HCT116 (cell line): ENCODE results near the gene CLEC4G. TPM values are rescaled to one million over a fixed set of nuclear protein-coding genes. Genes with fewer than 3 reads are reported as not detected.

Source experiments
- ATAC-seq: fragments of 200-7000 bp; cut with Tn5 transposase; 2 replicates; pipeline ENCODE4 v1.9.1; 2020; ENCODE audit warnings: mild to moderate bottlenecking, moderate library complexity
- BruUV-seq: library from RNA; stranded (reverse); fragments of 400-500 nt; replicated peaks from 2 replicates; lab custom pipeline; 2021; lab: Mats Ljungman, UMichigan
- CTCF ChIA-PET: fragments of 300-600 bp; sonication (Branson Sonifier 250); formaldehyde crosslinking; loops from one replicate; lab custom pipeline; 2021; ENCODE audit warnings: antibody characterized with exemption; lab: Charles Lee
- POLR2A ChIA-PET: fragments of 300-600, 350-600 bp; sonication (Branson Sonifier 250); formaldehyde crosslinking; loops from one replicate; lab custom pipeline; 2021; ENCODE audit warnings: antibody characterized with exemption; lab: Charles Lee
- RAD21 ChIA-PET, 2 experiments: fragments of 300-600 bp; sonication (Branson Sonifier 250); formaldehyde crosslinking; loops; one replicate each; lab custom pipeline; 2023; ENCODE audit warnings: low total read pairs in 2 of 2; ENCODE audit not compliant: uncharacterized antibody in 2 of 2, unreplicated experiment in 2 of 2, low non-redundant PET in 1 of 2; lab: Charles Lee
- DNase-seq: peaks from one replicate; pipeline ENCODE4 v3.0.0-alpha.2; 2010; ENCODE audit warnings: low read depth, low spot score
- H2AFZ ChIP-seq: fragments of 200-600 bp; shearing (Covaris generic), sonication (generic); 2 replicates; pipeline ENCODE4 v1.6.1; 2017; ENCODE audit warnings: low read depth, mixed run types, mixed read lengths, antibody characterized with exemption, low read length; ENCODE audit not compliant: poor library complexity, severe bottlenecking
- H3K27ac ChIP-seq: 2 replicates; pipeline ENCODE4 v1.5.1; 2012; ENCODE audit warnings: low read depth, low read length
- H3K27me3 ChIP-seq: fragments of 200-600 bp; sonication (generic); 2 replicates; pipeline ENCODE4 v1.6.1; 2016; ENCODE audit warnings: mixed run types, low read length, mixed read lengths; ENCODE audit not compliant: insufficient read depth
- H3K36me3 ChIP-seq, 2 experiments: fragments of 200-500 bp in 1 of 2; fragments of 200-600 bp in 1 of 2; sonication (Bioruptor generic) in 1 of 2; sonication (generic) in 1 of 2; 2 replicates each; pipeline versions ENCODE4 v1.5.1 to v1.6.1; 2014 to 2016; ENCODE audit warnings: low read length in 2 of 2, inconsistent platforms in 1 of 2, mixed read lengths in 1 of 2, mixed run types in 1 of 2; ENCODE audit not compliant: insufficient read depth in 2 of 2, control insufficient read depth in 1 of 2
- H3K4me1 ChIP-seq, 2 experiments: fragments of 200-600 bp in 1 of 2; sonication (generic) in 1 of 2; 2 replicates each; pipeline versions ENCODE4 v1.5.1 to v1.6.1; 2012 to 2017; ENCODE audit warnings: low read length in 2 of 2, inconsistent platforms in 1 of 2, mild to moderate bottlenecking in 1 of 2, mixed read lengths in 1 of 2, mixed run types in 1 of 2, moderate library complexity in 1 of 2; ENCODE audit not compliant: insufficient read depth in 2 of 2, control insufficient read depth in 1 of 2
- H3K4me2 ChIP-seq: fragments of 200-600 bp; sonication (generic); 2 replicates; pipeline ENCODE4 v1.6.1; 2017; ENCODE audit warnings: mixed run types, low read length, mixed read lengths
- H3K4me3 ChIP-seq, 2 experiments: fragments of 200-600 bp in 1 of 2; sonication (generic) in 1 of 2; replicated peaks in 1 of 2; 2 replicates each; pipeline ENCODE4 v1.5.1; 2011 to 2016; ENCODE audit warnings: low read length in 2 of 2, control low read depth in 1 of 2, low read depth in 1 of 2, mild to moderate bottlenecking in 1 of 2, mixed read lengths in 1 of 2, mixed run types in 1 of 2
- H3K79me2 ChIP-seq: fragments of 200-600 bp; sonication (generic); 2 replicates; pipeline ENCODE4 v1.6.1; 2017; ENCODE audit warnings: mild to moderate bottlenecking, mixed run types, low read length, moderate library complexity, mixed read lengths; ENCODE audit not compliant: insufficient read depth
- H3K9ac ChIP-seq: fragments of 200-600 bp; sonication (generic); 2 replicates; pipeline ENCODE4 v1.6.1; 2016; ENCODE audit warnings: low read length, mixed read lengths
- H3K9me2 ChIP-seq: fragments of 200-600 bp; sonication (generic), shearing (Covaris generic); 2 replicates; pipeline ENCODE4 v1.6.1; 2017; ENCODE audit warnings: mixed run types, mild to moderate bottlenecking, moderate library complexity; ENCODE audit not compliant: insufficient read depth
- H3K9me3 ChIP-seq, 2 experiments: fragments of 200-500 bp in 1 of 2; fragments of 200-600 bp in 1 of 2; sonication (Bioruptor generic) in 1 of 2; sonication (generic) in 1 of 2; 2 replicates each; pipeline ENCODE4 v1.6.1; 2014 to 2017; ENCODE audit warnings: low read length in 2 of 2, mixed read lengths in 2 of 2, inconsistent platforms in 1 of 2, low read depth in 1 of 2, mild to moderate bottlenecking in 1 of 2, mixed run types in 1 of 2, moderate library complexity in 1 of 2; ENCODE audit not compliant: control insufficient read depth in 1 of 2, insufficient read depth in 1 of 2
- H4K20me1 ChIP-seq: fragments of 200-600 bp; sonication (generic), shearing (Covaris generic); 2 replicates; pipeline ENCODE4 v1.6.1; 2017; ENCODE audit warnings: mixed run types, mild to moderate bottlenecking, moderate library complexity; ENCODE audit not compliant: insufficient read depth
- CBX3 ChIP-seq: IDR thresholded peaks from 2 replicates; pipeline ENCODE4 v1.6.1; 2012; ENCODE audit warnings: low read depth
- CEBPB ChIP-seq: IDR thresholded peaks from 2 replicates; pipeline ENCODE4 v1.6.1; 2012; ENCODE audit warnings: low read depth
- EGR1 ChIP-seq: IDR thresholded peaks from 2 replicates; pipeline ENCODE4 v1.6.1; 2012; ENCODE audit warnings: low read depth
- EZH2phosphoT487 ChIP-seq: fragments of 200-600 bp; IDR thresholded peaks from 2 replicates; pipeline ENCODE4 v1.6.1; 2018; ENCODE audit warnings: antibody characterized with exemption, borderline replicate concordance
- FOSL1 ChIP-seq: IDR thresholded peaks from 2 replicates; pipeline ENCODE4 v1.6.1; 2012; ENCODE audit warnings: low read depth
- POLR2A ChIP-seq: IDR thresholded peaks from 2 replicates; pipeline ENCODE4 v1.7.0; 2011; ENCODE audit warnings: borderline replicate concordance; ENCODE audit not compliant: insufficient read depth, insufficient read length; ENCODE audit errors: extremely low read depth
- POLR2AphosphoS5 ChIP-seq: IDR thresholded peaks from 2 replicates; pipeline ENCODE4 v1.6.1; 2011; ENCODE audit warnings: mild to moderate bottlenecking, low read depth, low read length, moderate library complexity
- REST ChIP-seq: IDR thresholded peaks from 2 replicates; pipeline ENCODE4 v1.6.1; 2012; ENCODE audit warnings: low read depth
- SIN3A ChIP-seq: IDR thresholded peaks from 2 replicates; pipeline ENCODE4 v1.6.1; 2012; ENCODE audit warnings: low read depth
- SP1 ChIP-seq: IDR thresholded peaks from 2 replicates; pipeline ENCODE4 v1.6.1; 2012; ENCODE audit warnings: low read depth
- SRF ChIP-seq: IDR thresholded peaks from 2 replicates; pipeline ENCODE4 v1.6.1; 2012; ENCODE audit warnings: low read depth
- ZFX ChIP-seq: fragments of 450-650 bp; IDR thresholded peaks from 2 replicates; pipeline ENCODE4 v1.6.1; 2017
- ZNF274 ChIP-seq: fragments of 200-500 bp; sonication (Bioruptor generic); IDR thresholded peaks from 2 replicates; pipeline ENCODE4 v1.6.1; 2014; ENCODE audit warnings: mild to moderate bottlenecking, low read depth, low read length, inconsistent platforms
- intact Hi-C: fragments of 100-400 bp; cut with micrococcal nuclease; formaldehyde crosslinking; loops from 2 replicates; pipeline ENCODE4 v1.10.0; 2022
- total RNA-seq: library from RNA; stranded (reverse); gene quantifications from one replicate; pipeline ENCODE4 v1.2.1, GENCODE V29; 2021; ENCODE audit not compliant: unreplicated experiment
- TF ChIP-seq, protein P1 (sequence below): IDR thresholded peaks from 2 replicates; pipeline ENCODE4 v1.6.1; 2012

Gene CLEC4G
- total RNA-seq, 1 experiment from 2014 or later = not detected

DNA sequence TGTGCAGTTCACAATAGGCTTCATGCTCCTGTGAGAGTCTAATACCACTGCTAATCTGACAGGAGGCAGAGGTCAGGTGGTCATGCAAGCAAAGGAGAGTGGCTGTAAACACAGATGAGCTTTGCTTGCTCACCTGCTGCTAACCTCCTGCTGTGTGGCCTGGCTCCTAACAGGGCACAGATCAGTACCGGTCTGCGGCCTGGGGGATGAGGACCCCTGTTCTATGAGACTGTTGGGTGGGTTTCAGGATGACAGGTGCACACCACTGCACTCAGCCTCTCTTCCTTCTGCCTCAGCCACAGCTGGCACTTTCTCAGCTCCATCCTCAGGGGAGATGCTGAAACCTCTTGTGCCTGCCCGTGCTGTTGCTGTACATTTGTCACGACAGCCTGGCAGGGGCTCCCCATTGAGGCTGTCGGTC lies 9.7 kb downstream of the CLEC4G start:
- DNase-seq (no peak), ATAC-seq (no peak)
- TF ChIP-seq CEBPB (no peak), SIN3A (no peak), CBX3 (no peak), ZNF274 (no peak), EGR1 (no peak), FOSL1 (no peak), EZH2phosphoT487 (no peak), POLR2A (no peak), SRF (no peak), REST (no peak), ZFX (no peak), POLR2AphosphoS5 (no peak), SP1 (no peak)
- TF ChIP-seq, protein P1, sequence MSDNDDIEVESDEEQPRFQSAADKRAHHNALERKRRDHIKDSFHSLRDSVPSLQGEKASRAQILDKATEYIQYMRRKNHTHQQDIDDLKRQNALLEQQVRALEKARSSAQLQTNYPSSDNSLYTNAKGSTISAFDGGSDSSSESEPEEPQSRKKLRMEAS = no peak
- no peak overlapping the region for H3K4me3 ChIP-seq
- H3K9me3 ChIP-seq = no peaks in the 10 kb centered on the region
- intact Hi-C loops = no loop called here
- ChIA-PET POLR2A (no interaction called here), CTCF (no interaction called here), RAD21 (no interaction called here)
- H3K27me3 ChIP-seq = no peaks in the 10 kb centered on the region
- H3K79me2 ChIP-seq = no peaks in the 10 kb centered on the region
- BruUV-seq = no TSS peak
- H3K4me1 ChIP-seq = no peaks in the 10 kb centered on the region
- H3K9me2 ChIP-seq = no peaks in the 10 kb centered on the region
- H3K9ac ChIP-seq = no peak overlapping the region
- no peak overlapping the region for H3K27ac ChIP-seq
- no peaks in the 10 kb centered on the region for H4K20me1 ChIP-seq
- no peaks in the 10 kb centered on the region for H3K36me3 ChIP-seq
- H2AFZ ChIP-seq = no peak overlapping the region
- no peak overlapping the region for H3K4me2 ChIP-seq
